ENCODE results near the gene AMIGO3.
A peak's percentile ranks its signal among the peaks of the same experiment; 100 is the strongest.
"Not testable (repeated sequence)": the region's sequence is repeated elsewhere in the genome, so short reads cannot be mapped to it uniquely, and the experiment has no call there.

AMIGO3 gene

DNA sequence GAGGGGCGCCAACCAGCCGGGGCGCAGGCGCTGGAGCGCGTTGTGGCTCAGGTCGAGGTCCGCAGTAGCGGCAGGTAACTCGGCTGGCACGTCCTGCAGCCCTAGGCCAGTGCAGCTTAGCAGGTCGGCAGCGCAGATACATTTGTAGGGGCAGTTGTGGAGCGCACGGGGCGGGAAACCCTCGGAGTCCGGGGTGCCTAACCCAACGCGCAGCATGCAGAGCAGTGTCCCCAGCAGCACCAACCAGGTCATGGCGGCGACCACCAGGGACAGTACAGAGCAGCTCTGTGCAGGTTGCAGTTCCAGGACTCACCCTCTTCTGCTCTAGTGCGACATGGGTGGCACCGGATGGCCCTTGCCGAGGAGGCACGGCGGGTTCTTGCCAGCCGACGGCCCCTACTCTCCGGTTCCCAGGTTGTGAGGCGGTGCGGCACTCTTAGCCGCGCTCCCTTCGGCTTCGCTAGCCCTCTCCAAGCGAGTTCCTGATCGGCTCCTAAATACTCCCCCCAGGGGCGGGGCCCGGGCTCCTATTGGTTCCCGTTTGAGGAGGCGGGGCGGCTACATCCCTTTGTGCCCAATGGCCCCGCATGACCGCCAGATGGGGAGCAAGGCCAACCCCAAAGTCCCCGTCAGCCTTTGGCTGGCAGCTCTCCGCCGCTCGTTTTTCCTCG is at the start of gene AMIGO3:
Gene AMIGO3 (minus strand): TSS at position 471 of the 671 bp plus-strand sequence. CDS start 219 bp downstream, at position 252.
- H3K4me3 ChIP-seq (ENCODE audit: low read length) = peak within 1 kb of the TSS; percentile 31
- peaks cover 15% of the 10 kb centered on the region for H3K36me3 ChIP-seq (ENCODE audit: control insufficient read depth, insufficient read depth, low read length)
- H3K27me3 ChIP-seq (ENCODE audit: control insufficient read depth, insufficient read depth, low read length) = no peaks in the 10 kb centered on the region
- H3K9ac ChIP-seq (ENCODE audit: low read length) = peak within 1 kb of the TSS; percentile 10
- H3K4me1 ChIP-seq (ENCODE audit: control insufficient read depth, insufficient read depth, low read length) = peaks cover 47% of the 10 kb centered on the region
- H3K9me3 ChIP-seq (ENCODE audit: control insufficient read depth, low read length) = no peaks in the 10 kb centered on the region

DNA sequence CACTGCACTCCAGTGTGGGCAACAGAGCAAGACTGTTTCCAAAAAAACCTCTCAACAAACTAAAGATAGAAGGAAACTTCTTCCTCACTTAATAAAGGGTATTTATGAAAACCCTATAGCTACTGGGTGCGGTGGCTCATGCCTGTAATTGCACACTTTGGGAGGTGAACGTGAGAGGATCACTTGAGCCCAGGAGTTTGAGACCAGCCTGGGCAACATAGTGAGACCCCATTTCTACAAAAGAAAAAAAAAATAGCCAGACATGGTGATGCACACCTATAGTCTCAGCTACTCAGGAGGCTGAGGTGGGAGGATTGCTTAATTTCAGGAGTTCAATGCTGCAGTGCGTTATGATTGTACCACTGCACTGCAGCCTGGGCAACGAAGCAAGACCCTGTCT is 44.5 kb upstream of the AMIGO3 start:
- Histone ChIP-seq H3K9ac (ENCODE audit: low read length) (no peak overlapping the region), H3K36me3 (ENCODE audit: control insufficient read depth, insufficient read depth, low read length) (no peaks in the 10 kb centered on the region), H3K4me1 (ENCODE audit: control insufficient read depth, insufficient read depth, low read length) (no peaks in the 10 kb centered on the region), H3K27me3 (ENCODE audit: control insufficient read depth, insufficient read depth, low read length) (no peaks in the 10 kb centered on the region), H3K4me3 (ENCODE audit: low read length) (no peak overlapping the region), H3K9me3 (ENCODE audit: control insufficient read depth, low read length) (no peaks in the 10 kb centered on the region)

- H3K9ac ChIP-seq (ENCODE audit: low read length) = no peak overlapping the region
- no peaks in the 10 kb centered on the region for H3K27me3 ChIP-seq (ENCODE audit: control insufficient read depth, insufficient read depth, low read length)
- H3K36me3 ChIP-seq (ENCODE audit: control insufficient read depth, insufficient read depth, low read length) = no peaks in the 10 kb centered on the region
- H3K9me3 ChIP-seq (ENCODE audit: control insufficient read depth, low read length) = no peaks in the 10 kb centered on the region
- no peak overlapping the region for H3K4me3 ChIP-seq (ENCODE audit: low read length)
- peaks cover 4% of the 10 kb centered on the region for H3K4me1 ChIP-seq (ENCODE audit: control insufficient read depth, insufficient read depth, low read length)
Observed at GRCh38 chr3:49761661-49762060, 42.2 kb upstream of the AMIGO3 start.

DNA sequence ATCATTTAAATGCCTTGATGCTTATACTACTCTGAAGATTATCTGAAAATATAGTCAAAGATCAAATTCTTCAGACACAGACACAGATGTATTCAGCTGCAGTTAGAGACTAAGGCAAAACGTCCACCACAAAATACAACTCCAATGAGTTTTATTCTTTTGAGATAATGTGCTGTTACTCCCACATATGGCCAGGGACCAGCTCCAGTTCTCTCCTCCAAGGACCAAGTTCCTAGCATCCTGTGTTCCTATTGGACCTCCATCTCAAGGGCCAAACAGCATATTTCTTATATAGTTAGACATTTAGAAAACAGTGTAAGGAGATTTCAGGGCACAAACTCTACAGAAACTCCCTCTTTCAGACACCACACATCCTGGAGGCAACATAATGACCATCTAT is 39.7 kb upstream of the AMIGO3 start:
- H3K27me3 ChIP-seq (ENCODE audit: control insufficient read depth, insufficient read depth, low read length) = no peaks in the 10 kb centered on the region
- H3K36me3 ChIP-seq (ENCODE audit: control insufficient read depth, insufficient read depth, low read length) = peaks cover 5% of the 10 kb centered on the region
- H3K9me3 ChIP-seq (ENCODE audit: control insufficient read depth, low read length) = no peaks in the 10 kb centered on the region
- H3K4me1 ChIP-seq (ENCODE audit: control insufficient read depth, insufficient read depth, low read length) = peaks cover 4% of the 10 kb centered on the region
- no peak overlapping the region for H3K9ac ChIP-seq (ENCODE audit: low read length)
- H3K4me3 ChIP-seq (ENCODE audit: low read length) = no peak overlapping the region

- no peak overlapping the region for H3K4me3 ChIP-seq (ENCODE audit: low read length)
- peaks cover 4% of the 10 kb centered on the region for H3K4me1 ChIP-seq (ENCODE audit: control insufficient read depth, insufficient read depth, low read length)
- no peaks in the 10 kb centered on the region for H3K27me3 ChIP-seq (ENCODE audit: control insufficient read depth, insufficient read depth, low read length)
- H3K9me3 ChIP-seq (ENCODE audit: control insufficient read depth, low read length) = no peaks in the 10 kb centered on the region
- H3K9ac ChIP-seq (ENCODE audit: low read length) = no peak overlapping the region
- H3K36me3 ChIP-seq (ENCODE audit: control insufficient read depth, insufficient read depth, low read length) = peaks cover 5% of the 10 kb centered on the region
Observed at GRCh38 chr3:49757197-49757596, 37.7 kb upstream of the AMIGO3 start.

- no peaks in the 10 kb centered on the region for H3K27me3 ChIP-seq (ENCODE audit: control insufficient read depth, insufficient read depth, low read length)
- no peaks in the 10 kb centered on the region for H3K9me3 ChIP-seq (ENCODE audit: control insufficient read depth, low read length)
- H3K9ac ChIP-seq (ENCODE audit: low read length) = peak overlapping the region; percentile 15
- peaks cover 5% of the 10 kb centered on the region for H3K36me3 ChIP-seq (ENCODE audit: control insufficient read depth, insufficient read depth, low read length)
- H3K4me1 ChIP-seq (ENCODE audit: control insufficient read depth, insufficient read depth, low read length) = peaks cover 6% of the 10 kb centered on the region
- H3K4me3 ChIP-seq (ENCODE audit: low read length) = no peak overlapping the region
Observed at GRCh38 chr3:49756036-49756435, 36.6 kb upstream of the AMIGO3 start.

DNA sequence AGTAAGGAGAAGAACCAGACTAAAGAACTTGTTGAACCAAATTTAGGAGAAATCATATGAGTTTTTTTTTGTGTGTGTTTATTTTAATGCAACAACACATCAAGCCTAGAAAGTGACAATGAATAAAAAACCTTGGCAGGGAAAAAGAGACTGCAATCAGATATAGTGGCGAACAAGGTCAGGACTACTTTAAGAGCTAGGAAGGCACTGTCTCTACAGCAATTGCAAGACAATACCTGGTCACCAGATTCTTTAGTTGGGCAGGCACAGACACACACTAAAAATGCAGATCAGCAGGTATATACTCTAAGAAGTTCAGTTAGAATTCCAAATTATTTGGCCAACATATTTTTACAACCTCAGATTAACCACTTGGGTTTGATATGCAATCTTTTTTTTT is 35.1 kb upstream of the AMIGO3 start:
- peaks cover 10% of the 10 kb centered on the region for H3K4me1 ChIP-seq (ENCODE audit: control insufficient read depth, insufficient read depth, low read length)
- H3K9ac ChIP-seq (ENCODE audit: low read length) = no peak overlapping the region
- H3K27me3 ChIP-seq (ENCODE audit: control insufficient read depth, insufficient read depth, low read length) = no peaks in the 10 kb centered on the region
- peaks cover 5% of the 10 kb centered on the region for H3K36me3 ChIP-seq (ENCODE audit: control insufficient read depth, insufficient read depth, low read length)
- H3K9me3 ChIP-seq (ENCODE audit: control insufficient read depth, low read length) = no peaks in the 10 kb centered on the region
- no peak overlapping the region for H3K4me3 ChIP-seq (ENCODE audit: low read length)

- no peak overlapping the region for H3K4me3 ChIP-seq (ENCODE audit: low read length)
- H3K9ac ChIP-seq (ENCODE audit: low read length) = no peak overlapping the region
Observed at GRCh38 chr3:49751501-49751900, 32.0 kb upstream of the AMIGO3 start.

GRCh38 chr3:49750056-49750455 is 30.6 kb upstream of the AMIGO3 start:
- no peak overlapping the region for H3K9ac ChIP-seq (ENCODE audit: low read length)
- no peak overlapping the region for H3K4me3 ChIP-seq (ENCODE audit: low read length)
- peaks cover 5% of the 10 kb centered on the region for H3K36me3 ChIP-seq (ENCODE audit: control insufficient read depth, insufficient read depth, low read length)
- H3K4me1 ChIP-seq (ENCODE audit: control insufficient read depth, insufficient read depth, low read length) = peaks cover 5% of the 10 kb centered on the region
- H3K9me3 ChIP-seq (ENCODE audit: control insufficient read depth, low read length) = no peaks in the 10 kb centered on the region
- no peaks in the 10 kb centered on the region for H3K27me3 ChIP-seq (ENCODE audit: control insufficient read depth, insufficient read depth, low read length)

More at GRCh38 chr3:49751501-49751900, 32.0 kb upstream of the AMIGO3 start:
- Histone ChIP-seq H3K4me1 (ENCODE audit: control insufficient read depth, insufficient read depth, low read length) (peaks cover 5% of the 10 kb centered on the region), H3K9me3 (ENCODE audit: control insufficient read depth, low read length) (no peaks in the 10 kb centered on the region), H3K27me3 (ENCODE audit: control insufficient read depth, insufficient read depth, low read length) (no peaks in the 10 kb centered on the region), H3K36me3 (ENCODE audit: control insufficient read depth, insufficient read depth, low read length) (peaks cover 5% of the 10 kb centered on the region)

- not testable (repeated sequence) for H3K9me3 ChIP-seq (ENCODE audit: control insufficient read depth, low read length); H3K9ac ChIP-seq (ENCODE audit: low read length); H3K36me3 ChIP-seq (ENCODE audit: control insufficient read depth, insufficient read depth, low read length); H3K27me3 ChIP-seq (ENCODE audit: control insufficient read depth, insufficient read depth, low read length); H3K4me1 ChIP-seq (ENCODE audit: control insufficient read depth, insufficient read depth, low read length); H3K4me3 ChIP-seq (ENCODE audit: low read length)
Observed at GRCh38 chr3:49748874-49749273, 29.4 kb upstream of the AMIGO3 start.

GRCh38 chr3:49747792-49748480 is 28.5 kb upstream of the AMIGO3 start:
- Histone ChIP-seq H3K9me3 (ENCODE audit: control insufficient read depth, low read length) (no peaks in the 10 kb centered on the region), H3K9ac (ENCODE audit: low read length) (no peak overlapping the region), H3K27me3 (ENCODE audit: control insufficient read depth, insufficient read depth, low read length) (no peaks in the 10 kb centered on the region), H3K36me3 (ENCODE audit: control insufficient read depth, insufficient read depth, low read length) (no peaks in the 10 kb centered on the region), H3K4me1 (ENCODE audit: control insufficient read depth, insufficient read depth, low read length) (peaks cover 5% of the 10 kb centered on the region), H3K4me3 (ENCODE audit: low read length) (no peak overlapping the region)

GRCh38 chr3:49745986-49746385 is 26.5 kb upstream of the AMIGO3 start:
- Histone ChIP-seq H3K27me3 (ENCODE audit: control insufficient read depth, insufficient read depth, low read length) (no peaks in the 10 kb centered on the region), H3K9me3 (ENCODE audit: control insufficient read depth, low read length) (no peaks in the 10 kb centered on the region), H3K4me1 (ENCODE audit: control insufficient read depth, insufficient read depth, low read length) (peaks cover 4% of the 10 kb centered on the region), H3K9ac (ENCODE audit: low read length) (no peak overlapping the region), H3K36me3 (ENCODE audit: control insufficient read depth, insufficient read depth, low read length) (no peaks in the 10 kb centered on the region), H3K4me3 (ENCODE audit: low read length) (no peak overlapping the region)
